GM12874 (cell line): ENCODE results near the gene COTL1.

Source experiments
- TF ChIP-seq, protein P1 (sequence below): IDR thresholded peaks from 2 replicates; pipeline ENCODE4 v1.5.1; 2011; ENCODE audit warnings: low read depth, mild to moderate bottlenecking, control low read depth, low read length, moderate library complexity; ENCODE audit not compliant: insufficient read depth

The COTL1 gene, protein sequence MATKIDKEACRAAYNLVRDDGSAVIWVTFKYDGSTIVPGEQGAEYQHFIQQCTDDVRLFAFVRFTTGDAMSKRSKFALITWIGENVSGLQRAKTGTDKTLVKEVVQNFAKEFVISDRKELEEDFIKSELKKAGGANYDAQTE

DNA sequence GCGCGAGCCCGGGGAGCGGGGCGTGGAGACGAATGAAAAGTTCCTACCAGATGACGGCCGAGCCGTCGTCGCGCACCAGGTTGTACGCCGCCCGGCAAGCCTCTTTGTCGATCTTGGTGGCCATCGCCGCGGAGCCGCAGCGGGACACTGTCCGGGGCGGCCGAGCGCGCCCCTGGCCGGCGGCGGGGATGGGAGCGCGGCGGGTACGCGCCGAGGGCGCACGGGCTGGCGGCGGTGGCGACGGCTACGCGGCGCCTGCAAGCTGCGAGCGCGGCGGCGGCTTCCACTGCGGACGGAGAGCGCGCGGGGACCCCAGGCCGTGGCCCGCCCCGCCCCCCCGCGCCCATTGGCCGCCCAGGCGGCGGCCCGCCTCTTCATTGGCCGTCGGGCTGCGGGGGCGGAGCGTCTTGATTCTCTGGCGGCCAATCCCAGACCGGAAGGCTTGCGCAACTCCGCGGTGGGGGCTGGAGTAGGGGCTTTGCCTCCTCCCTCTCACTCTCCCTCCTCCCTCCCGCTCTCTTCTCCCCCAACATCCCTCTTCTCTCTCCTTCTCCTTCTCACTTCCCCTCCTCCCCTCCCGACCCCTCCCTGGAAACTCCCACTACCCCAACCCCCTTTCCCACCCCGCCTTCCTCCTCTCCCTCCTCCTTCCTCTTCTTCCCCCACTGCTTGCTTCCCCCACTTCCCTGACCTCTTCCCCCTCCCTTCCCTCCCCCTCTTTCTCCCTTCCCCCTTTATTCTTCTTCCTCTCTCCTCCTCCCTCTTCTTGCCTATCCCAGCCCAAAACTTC is at the start of gene COTL1:
Gene COTL1 (minus strand): TSS at position 288 of the 790 bp plus-strand sequence. CDS start 164 bp downstream, at position 124.
- TF ChIP-seq, protein P1, sequence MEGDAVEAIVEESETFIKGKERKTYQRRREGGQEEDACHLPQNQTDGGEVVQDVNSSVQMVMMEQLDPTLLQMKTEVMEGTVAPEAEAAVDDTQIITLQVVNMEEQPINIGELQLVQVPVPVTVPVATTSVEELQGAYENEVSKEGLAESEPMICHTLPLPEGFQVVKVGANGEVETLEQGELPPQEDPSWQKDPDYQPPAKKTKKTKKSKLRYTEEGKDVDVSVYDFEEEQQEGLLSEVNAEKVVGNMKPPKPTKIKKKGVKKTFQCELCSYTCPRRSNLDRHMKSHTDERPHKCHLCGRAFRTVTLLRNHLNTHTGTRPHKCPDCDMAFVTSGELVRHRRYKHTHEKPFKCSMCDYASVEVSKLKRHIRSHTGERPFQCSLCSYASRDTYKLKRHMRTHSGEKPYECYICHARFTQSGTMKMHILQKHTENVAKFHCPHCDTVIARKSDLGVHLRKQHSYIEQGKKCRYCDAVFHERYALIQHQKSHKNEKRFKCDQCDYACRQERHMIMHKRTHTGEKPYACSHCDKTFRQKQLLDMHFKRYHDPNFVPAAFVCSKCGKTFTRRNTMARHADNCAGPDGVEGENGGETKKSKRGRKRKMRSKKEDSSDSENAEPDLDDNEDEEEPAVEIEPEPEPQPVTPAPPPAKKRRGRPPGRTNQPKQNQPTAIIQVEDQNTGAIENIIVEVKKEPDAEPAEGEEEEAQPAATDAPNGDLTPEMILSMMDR: no peak

DNA sequence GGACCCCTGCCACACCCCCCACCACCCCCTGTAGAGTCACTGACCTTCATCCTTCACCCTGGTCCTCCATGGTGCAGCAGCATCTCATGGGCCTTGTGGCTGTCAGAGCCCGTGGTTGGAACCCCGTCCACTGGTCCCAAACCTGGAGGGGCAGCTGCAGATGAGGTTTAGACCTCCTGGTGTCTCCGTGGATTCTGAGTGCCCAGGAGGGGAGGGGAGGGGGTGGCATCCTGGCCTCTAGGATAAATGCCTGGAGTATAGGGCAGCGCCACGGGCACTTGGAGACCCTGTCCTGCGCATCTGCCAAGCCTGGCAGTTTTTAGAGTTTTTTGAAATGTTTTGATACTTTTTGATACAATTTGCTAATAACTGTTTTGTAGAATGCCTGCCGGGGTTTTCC is 48.0 kb upstream of the COTL1 start:
- TF ChIP-seq, protein P1: no peak

DNA sequence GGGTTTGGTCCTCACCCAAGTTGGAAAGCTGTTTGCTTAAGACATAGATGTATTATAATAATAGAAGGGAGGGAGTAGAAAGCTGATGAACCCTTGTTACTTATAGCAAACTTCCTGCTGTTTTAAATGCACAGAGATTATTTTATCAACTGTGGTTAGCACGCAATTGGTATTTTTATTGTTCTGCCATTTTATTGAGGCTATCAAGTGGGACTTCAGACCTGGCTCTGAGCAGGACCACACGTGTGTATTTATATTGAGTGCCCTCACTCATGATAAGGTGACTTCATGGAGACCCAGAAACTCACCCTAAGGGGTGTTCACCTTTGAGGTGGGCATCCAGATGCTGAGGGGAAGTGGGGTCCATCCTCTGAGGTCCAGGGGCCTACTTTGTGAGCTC is 47.5 kb upstream of the COTL1 start:
- TF ChIP-seq, protein P1: no peak

DNA sequence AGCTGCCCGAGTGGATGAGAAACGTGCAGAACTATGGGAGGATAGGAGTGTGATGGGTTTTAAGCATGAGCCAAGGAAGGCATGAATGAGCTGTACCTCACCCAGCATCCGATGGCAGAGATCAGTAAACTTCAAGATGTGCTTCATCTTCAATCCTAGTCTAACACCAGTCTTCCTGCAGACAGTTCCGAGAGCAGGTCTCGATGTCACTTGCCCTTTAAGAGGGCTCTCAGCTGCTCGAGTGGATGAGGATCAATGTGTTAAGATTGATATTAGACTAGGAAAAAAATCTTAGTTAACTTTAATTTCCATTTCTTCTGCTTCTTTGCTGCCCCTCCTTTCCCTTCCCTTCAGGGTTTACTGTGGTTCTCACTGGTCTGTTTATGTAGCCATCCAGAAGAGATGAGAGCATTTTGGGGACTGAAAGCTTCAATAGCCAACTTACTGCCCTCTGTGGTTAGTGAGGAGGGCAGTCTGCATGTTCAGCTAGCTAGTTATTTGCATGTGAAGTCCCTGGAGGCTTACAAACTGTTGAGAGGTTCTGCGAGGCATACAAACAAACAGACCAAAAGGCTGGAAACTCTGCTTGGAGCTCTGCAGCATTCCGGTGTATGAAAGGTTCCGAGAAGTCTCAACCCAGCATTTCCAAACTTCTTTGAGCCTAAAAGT is 45.7 kb upstream of the COTL1 start:
- TF ChIP-seq, protein P1: no peak

DNA sequence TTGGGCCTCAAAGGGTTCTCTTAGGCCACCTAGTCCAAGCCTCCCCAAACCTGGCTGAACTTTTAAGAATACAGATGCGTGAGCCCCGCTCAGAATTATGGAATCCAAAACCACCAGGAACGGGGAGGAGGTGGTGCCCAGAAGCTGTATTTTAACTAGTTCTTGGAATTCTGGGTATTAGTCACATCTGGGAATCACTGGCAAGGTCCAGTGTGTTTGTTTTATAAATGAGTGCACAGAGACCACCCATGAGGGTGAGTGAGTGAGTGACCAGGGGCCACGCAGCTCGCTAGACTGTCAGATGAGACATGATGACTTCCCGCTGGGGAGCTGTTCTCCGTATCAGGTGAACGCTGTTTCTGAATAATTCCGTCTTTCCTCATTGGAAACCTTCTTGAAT is 44.6 kb upstream of the COTL1 start:
- TF ChIP-seq, protein P1: no peak

DNA sequence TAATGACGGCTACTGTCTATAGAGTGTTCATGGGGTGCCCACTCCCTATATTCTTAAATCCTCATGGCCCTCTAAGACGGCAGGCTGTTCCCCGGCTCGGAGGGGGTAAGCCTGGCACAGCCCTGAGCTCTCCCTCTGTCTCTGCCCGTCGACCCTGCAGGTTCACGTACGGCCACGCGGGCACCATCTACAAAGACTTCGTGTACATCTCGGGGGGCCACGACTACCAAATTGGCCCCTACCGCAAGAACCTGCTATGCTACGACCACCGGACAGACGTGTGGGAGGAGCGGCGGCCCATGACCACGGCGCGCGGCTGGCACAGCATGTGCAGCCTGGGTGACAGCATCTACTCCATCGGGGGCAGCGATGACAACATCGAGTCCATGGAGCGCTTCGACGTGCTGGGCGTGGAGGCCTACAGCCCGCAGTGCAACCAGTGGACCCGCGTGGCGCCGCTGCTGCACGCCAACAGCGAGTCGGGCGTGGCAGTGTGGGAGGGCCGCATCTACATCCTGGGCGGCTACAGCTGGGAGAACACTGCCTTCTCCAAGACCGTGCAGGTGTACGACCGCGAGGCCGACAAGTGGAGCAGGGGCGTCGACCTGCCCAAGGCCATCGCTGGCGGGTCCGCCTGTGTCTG is 43.7 kb upstream of the COTL1 start:
- TF ChIP-seq, protein P1: no peak

DNA sequence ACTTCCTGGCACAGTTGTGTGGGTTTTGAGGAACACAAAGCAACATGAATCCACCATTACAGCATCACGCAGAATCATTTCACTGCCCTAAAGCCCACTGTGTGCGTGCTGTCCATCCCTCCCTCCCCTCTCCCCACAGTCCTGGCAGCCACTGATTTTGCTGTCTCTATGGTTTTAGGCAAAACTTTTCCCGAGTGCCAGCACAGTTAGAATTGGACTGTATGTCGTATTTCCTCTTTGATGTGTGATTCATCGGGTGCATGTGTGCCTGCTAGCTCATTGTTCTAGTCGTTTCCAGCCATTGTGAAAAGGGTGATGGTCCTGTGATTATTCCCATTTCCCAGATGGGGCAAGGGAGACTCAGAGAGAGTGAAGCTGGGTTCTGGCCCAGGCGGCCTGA is 43.1 kb upstream of the COTL1 start:
- TF ChIP-seq, protein P1: no peak
